DOHH2 (cell line): ENCODE data around the gene DCAF5.
A peak's percentile ranks its signal among the peaks of the same experiment; 100 is the strongest.

Experiments used
- H3F3A ChIP-seq: fragments of 200-600 bp; sonication (generic), shearing (Covaris generic); 2 replicates; pipeline ENCODE4 v1.6.0; 2016; ENCODE audit warnings: antibody characterized with exemption, mild to moderate bottlenecking; ENCODE audit not compliant: control insufficient read depth, insufficient read depth
- H3K27ac ChIP-seq: fragments of 200-600 bp; sonication (generic); 2 replicates; pipeline ENCODE4 v1.5.1; 2014; ENCODE audit warnings: low read depth, mild to moderate bottlenecking, low read length, moderate library complexity
- H3K27me3 ChIP-seq: fragments of 200-600 bp; sonication (generic); 2 replicates; pipeline ENCODE4 v1.6.1; 2014; ENCODE audit warnings: mild to moderate bottlenecking, low read length, mixed read lengths; ENCODE audit not compliant: control insufficient read depth
- H3K36me3 ChIP-seq: fragments of 200-600 bp; sonication (generic); 2 replicates; pipeline ENCODE4 v1.6.1; 2014; ENCODE audit warnings: mild to moderate bottlenecking, low read length, moderate library complexity, mixed read lengths; ENCODE audit not compliant: control insufficient read depth
- H3K4me1 ChIP-seq: fragments of 200-600 bp; sonication (generic); 2 replicates; pipeline ENCODE4 v1.6.1; 2014; ENCODE audit warnings: mild to moderate bottlenecking, low read length, mixed read lengths; ENCODE audit not compliant: control insufficient read depth
- H3K4me2 ChIP-seq: fragments of 200-600 bp; sonication (generic); 2 replicates; pipeline ENCODE4 v1.6.0; 2014; ENCODE audit warnings: mild to moderate bottlenecking, low read length, moderate library complexity
- H3K4me3 ChIP-seq: fragments of 200-600 bp; sonication (generic); 2 replicates; pipeline ENCODE4 v1.5.1; 2014; ENCODE audit warnings: mild to moderate bottlenecking, low read length, mixed read lengths
- H3K79me2 ChIP-seq: fragments of 200-600 bp; sonication (generic); 2 replicates; pipeline ENCODE4 v1.6.1; 2014; ENCODE audit warnings: mild to moderate bottlenecking, low read length, mixed read lengths; ENCODE audit not compliant: control insufficient read depth
- H3K9me2 ChIP-seq: fragments of 200-600 bp; sonication (generic); replicated peaks from 2 replicates; pipeline ENCODE4 v1.6.1; 2014; ENCODE audit warnings: mild to moderate bottlenecking, low read length, mixed read lengths; ENCODE audit not compliant: control insufficient read depth
- H3K9me3 ChIP-seq: fragments of 200-600 bp; sonication (generic); 2 replicates; pipeline ENCODE4 v1.6.1; 2014; ENCODE audit warnings: antibody characterized with exemption, low read length, mixed read lengths; ENCODE audit not compliant: control insufficient read depth, insufficient read depth
- H4K20me1 ChIP-seq: fragments of 200-600 bp; sonication (generic); 2 replicates; pipeline ENCODE4 v1.6.0; 2014; ENCODE audit warnings: low read depth, mild to moderate bottlenecking, antibody characterized with exemption, low read length, moderate library complexity; ENCODE audit not compliant: control insufficient read depth, insufficient read depth
- CTCF ChIP-seq: fragments of 200-600 bp; sonication (generic); IDR thresholded peaks from one replicate; pipeline ENCODE4 v1.5.1; 2014; ENCODE audit warnings: antibody characterized with exemption, mild to moderate bottlenecking, low read depth, low read length; ENCODE audit not compliant: poor library complexity, severe bottlenecking
- EZH2phosphoT487 ChIP-seq: fragments of 200-600 bp; sonication (generic); IDR thresholded peaks from 2 replicates; pipeline ENCODE4 v1.6.1; 2017; ENCODE audit warnings: borderline replicate concordance, mild to moderate bottlenecking, antibody characterized with exemption, low read length, moderate library complexity, mixed read lengths

The DCAF5 gene

DNA sequence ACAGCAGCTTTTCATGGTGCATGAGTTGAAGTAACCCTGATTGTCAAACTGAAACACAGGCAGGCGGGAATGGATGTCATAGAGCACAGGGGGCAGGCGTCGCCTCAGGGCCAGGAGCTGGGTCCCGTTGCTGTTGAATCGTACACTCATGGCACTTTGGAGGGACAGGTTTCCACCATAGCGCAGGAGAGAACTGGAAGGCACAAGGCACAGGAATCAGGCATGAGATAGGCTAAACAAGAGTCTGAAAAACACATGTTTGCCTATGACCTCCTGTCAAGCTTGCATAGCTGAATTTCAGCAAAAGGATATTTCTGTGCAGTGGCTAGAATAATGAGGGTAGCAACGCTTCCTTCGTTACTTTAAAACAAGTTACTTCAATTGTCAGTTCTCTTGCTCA, 61.2 kb downstream of the DCAF5 start:
- Histone ChIP-seq H3K79me2 (no peaks in the 10 kb centered on the region), H3K36me3 (peaks cover 44% of the 10 kb centered on the region), H3K4me3 (no peak overlapping the region), H3K4me2 (no peak overlapping the region), H3K4me1 (no peaks in the 10 kb centered on the region), H3K9me3 (no peaks in the 10 kb centered on the region), H3F3A (no peaks in the 10 kb centered on the region), H3K27ac (no peak overlapping the region), H3K9me2 (no peaks in the 10 kb centered on the region), H4K20me1 (no peaks in the 10 kb centered on the region; the same call in 1 of the 2 replicates), H3K27me3 (no peaks in the 10 kb centered on the region)
- TF ChIP-seq EZH2phosphoT487 (no peak), CTCF (no peak)

DNA sequence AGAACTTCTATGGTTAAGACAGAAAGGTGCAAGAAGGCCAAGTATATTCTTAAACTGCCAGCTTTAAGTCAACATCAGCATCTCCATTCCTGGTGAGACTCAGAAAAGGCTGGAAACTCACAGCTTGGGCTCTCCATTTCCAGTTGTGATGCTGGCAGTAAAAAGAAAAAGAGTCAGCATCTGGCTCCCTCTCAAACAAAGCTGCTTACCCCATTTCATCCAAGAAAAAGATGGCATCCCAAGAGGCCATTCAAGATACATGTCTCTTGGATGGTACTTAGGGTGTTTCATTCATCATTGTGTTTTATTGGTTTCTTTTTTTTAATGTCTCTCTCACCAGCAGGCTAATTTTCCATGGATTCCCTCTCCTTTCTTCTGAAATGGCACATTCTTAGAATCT, 61.9 kb downstream of the DCAF5 start:
- Histone ChIP-seq H3K27ac (no peak overlapping the region), H3K9me2 (no peaks in the 10 kb centered on the region), H3K27me3 (no peaks in the 10 kb centered on the region), H3K79me2 (no peaks in the 10 kb centered on the region), H3K9me3 (no peaks in the 10 kb centered on the region), H3K4me1 (no peaks in the 10 kb centered on the region), H3K36me3 (peaks cover 46% of the 10 kb centered on the region), H3K4me2 (no peak overlapping the region), H3F3A (no peaks in the 10 kb centered on the region), H3K4me3 (no peak overlapping the region), H4K20me1 (no peaks in the 10 kb centered on the region; the same call in 1 of the 2 replicates)
- TF ChIP-seq CTCF, result no peak
- no peak for TF ChIP-seq EZH2phosphoT487

DNA sequence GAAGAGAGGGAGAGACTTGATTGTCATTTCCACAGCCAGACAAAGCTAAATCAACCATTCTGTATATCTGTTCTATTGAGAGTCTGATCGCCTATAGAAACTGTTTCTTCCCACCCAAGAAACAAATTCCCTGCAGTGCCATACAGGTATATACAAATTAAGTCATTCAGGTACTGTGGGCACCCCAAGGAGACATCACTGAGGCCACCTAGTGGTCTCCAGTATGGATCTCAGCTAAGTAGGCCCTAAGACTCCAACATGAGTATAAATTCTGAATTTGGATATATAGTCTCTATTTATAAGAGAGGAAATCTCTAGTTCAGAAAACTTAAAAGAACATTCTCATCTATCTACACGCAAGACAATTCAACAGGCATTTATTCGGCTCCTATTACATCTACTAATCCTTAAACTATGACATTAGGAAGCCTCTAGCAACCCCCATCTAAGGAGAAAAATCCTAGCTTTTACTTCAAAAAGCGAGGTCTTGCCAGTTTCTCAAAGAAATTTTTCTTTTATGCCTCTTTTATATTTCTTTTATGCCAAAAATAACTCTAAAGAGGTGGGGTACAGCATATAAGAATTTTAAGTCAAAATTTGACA, 62.6 kb downstream of the DCAF5 start:
- peaks cover 49% of the 10 kb centered on the region for H3K36me3 ChIP-seq
- H3K79me2 ChIP-seq, result no peaks in the 10 kb centered on the region
- H3F3A ChIP-seq, result no peaks in the 10 kb centered on the region

More for the DNA sequence above, 62.6 kb downstream of the DCAF5 start:
- Histone ChIP-seq H3K4me2 (no peak overlapping the region), H3K9me3 (no peaks in the 10 kb centered on the region), H3K27me3 (no peaks in the 10 kb centered on the region), H3K9me2 (no peaks in the 10 kb centered on the region), H3K4me1 (no peaks in the 10 kb centered on the region), H3K4me3 (no peak overlapping the region), H4K20me1 (no peaks in the 10 kb centered on the region; the same call in 1 of the 2 replicates), H3K27ac (no peak overlapping the region)
- peak; percentile 75 for TF ChIP-seq CTCF
- no peak for TF ChIP-seq EZH2phosphoT487
